GM12878 (cell line): ENCODE measurements around the gene PARK7.

Source experiments
- ASH2L ChIP-seq: fragments of 300-600, 200-600 bp; sonication (generic); IDR thresholded peaks from 2 replicates; pipeline ENCODE4 v1.6.1; 2017; ENCODE audit warnings: low read depth, mild to moderate bottlenecking, borderline replicate concordance
- BMI1 ChIP-seq: fragments of 450-650 bp; IDR thresholded peaks from 2 replicates; pipeline ENCODE4 v1.6.1; 2016; ENCODE audit warnings: mild to moderate bottlenecking, moderate library complexity, borderline replicate concordance
- CTCF ChIP-seq, 3 experiments: IDR thresholded peaks in 2 of 3; conservative IDR thresholded peaks in 1 of 3; 2 replicates each; pipeline ENCODE4 v1.5.1; 2011; ENCODE audit warnings: low read depth in 3 of 3, low read length in 3 of 3, mild to moderate bottlenecking in 3 of 3, control low read depth in 2 of 3, moderate library complexity in 2 of 3, inconsistent platforms in 1 of 3, mixed read lengths in 1 of 3; ENCODE audit not compliant: control insufficient read depth in 2 of 3, insufficient read depth in 1 of 3; ENCODE audit errors: extremely low read depth in 1 of 3
- EGR1 ChIP-seq, 2 experiments: IDR thresholded peaks; 1 replicate in 1 of 2; 2 replicates in 1 of 2; pipeline ENCODE4 v1.6.1; 2011 to 2012; ENCODE audit warnings: low read depth in 2 of 2, low read length in 2 of 2, borderline replicate concordance in 1 of 2, mild to moderate bottlenecking in 1 of 2, moderate library complexity in 1 of 2
- EP300 ChIP-seq, 2 experiments: fragments of 150-350 bp in 1 of 2; IDR thresholded peaks; 2 replicates each; pipeline ENCODE4 v1.6.1; 2011 to 2012; ENCODE audit warnings: low read depth in 2 of 2, low read length in 2 of 2, borderline replicate concordance in 1 of 2, improper control_type of control experiment in 1 of 2, inconsistent platforms in 1 of 2; ENCODE audit not compliant: control insufficient read depth in 1 of 2
- FOS ChIP-seq: IDR thresholded peaks from 3 replicates; pipeline ENCODE4 v1.6.1; 2011; ENCODE audit warnings: borderline replicate concordance; ENCODE audit not compliant: insufficient read length; ENCODE audit errors: extremely low read depth
- JUND ChIP-seq: IDR thresholded peaks from 2 replicates; pipeline ENCODE4 v1.6.1; 2012; ENCODE audit warnings: low read depth, mild to moderate bottlenecking, low read length, improper control_type of control experiment, moderate library complexity
- POLR2A ChIP-seq: IDR thresholded peaks from 2 replicates; pipeline ENCODE4 v1.6.1; 2011; ENCODE audit warnings: low read depth, mild to moderate bottlenecking, low read length
- USF2 ChIP-seq: IDR thresholded peaks from 2 replicates; pipeline ENCODE4 v1.6.1; 2011; ENCODE audit warnings: low read depth, low read length, improper control_type of control experiment, borderline replicate concordance
- ZBTB11 ChIP-seq: fragments of 450-650 bp; formaldehyde crosslinking; IDR thresholded peaks from 2 replicates; pipeline ENCODE4 v1.5.0; 2022; ENCODE audit warnings: mild to moderate bottlenecking, missing genetic modification characterization

- no peak for TF ChIP-seq POLR2A
- no peak for TF ChIP-seq ASH2L
- TF ChIP-seq EP300 (IDR thresholded peaks at IDR 0.05; ENCODE audit: borderline replicate concordance in 1 of 2, control insufficient read depth in 1 of 2, low read depth in 2 of 2, low read length in 2 of 2) = no peak
- no peak for TF ChIP-seq EGR1 (IDR thresholded peaks at IDR 0.05; ENCODE audit: borderline replicate concordance in 1 of 2, low read depth in 2 of 2, low read length in 2 of 2)
- no peak for TF ChIP-seq ZBTB11 (CRISPR knock-in tag)
- TF ChIP-seq JUND = no peak
- TF ChIP-seq CTCF (IDR thresholded peaks at IDR 0.05 in 2 of 3, conservative IDR thresholded peaks at IDR 0.05 in 1 of 3; ENCODE audit: control insufficient read depth in 2 of 3, extremely low read depth in 1 of 3, insufficient read depth in 1 of 3, low read depth in 3 of 3, low read length in 3 of 3) = no peak
- TF ChIP-seq USF2 = no peak
- no peak for TF ChIP-seq BMI1
- TF ChIP-seq FOS = no peak
Measured at GRCh38 chr1:7912145-7912544, 49.4 kb upstream of the PARK7 start.
